H9 (cell line): ENCODE data around the gene ZNF718. TPM values are rescaled to one million over a fixed set of nuclear protein-coding genes. Genes with fewer than 3 reads are reported as not detected.

Experiments used
- DNase-seq: peaks from one replicate; pipeline ENCODE4 v3.0.0-alpha.2; 2017
- H2AFZ ChIP-seq: one replicate; pipeline ENCODE4 v1.6.1; 2013; ENCODE audit warnings: mild to moderate bottlenecking, low read length, control low read depth, moderate library complexity
- H2AK5ac ChIP-seq: 2 replicates; pipeline ENCODE4 v1.6.1; 2013; ENCODE audit warnings: low read length, control low read depth, mixed read lengths; ENCODE audit not compliant: insufficient read length
- H2BK120ac ChIP-seq: one replicate; pipeline ENCODE4 v1.6.1; 2013; ENCODE audit warnings: low read depth, mild to moderate bottlenecking, low read length, control low read depth, inconsistent platforms; ENCODE audit not compliant: poor library complexity, severe bottlenecking
- H2BK12ac ChIP-seq: 2 replicates; pipeline ENCODE4 v1.6.1; 2013; ENCODE audit warnings: low read length, control low read depth, mixed read lengths, low read depth; ENCODE audit not compliant: insufficient read length
- H2BK15ac ChIP-seq: 2 replicates; pipeline ENCODE4 v1.6.1; 2013; ENCODE audit warnings: low read depth, low read length, control low read depth
- H2BK20ac ChIP-seq: one replicate; pipeline ENCODE4 v1.6.1; 2013; ENCODE audit warnings: low read depth, mild to moderate bottlenecking, low read length, control low read depth, inconsistent platforms; ENCODE audit not compliant: poor library complexity, severe bottlenecking
- H2BK5ac ChIP-seq: 2 replicates; pipeline ENCODE4 v1.6.1; 2013; ENCODE audit warnings: low read length, control low read depth, mixed read lengths; ENCODE audit not compliant: insufficient read length
- H3K14ac ChIP-seq: 2 replicates; pipeline ENCODE4 v1.6.1; 2013; ENCODE audit warnings: low read length, control low read depth; ENCODE audit not compliant: insufficient read depth
- H3K18ac ChIP-seq: 2 replicates; pipeline ENCODE4 v1.6.1; 2013; ENCODE audit warnings: low read depth, mild to moderate bottlenecking, mixed read lengths, low read length, control low read depth; ENCODE audit not compliant: insufficient read length
- H3K23ac ChIP-seq: 2 replicates; pipeline ENCODE4 v1.6.1; 2013; ENCODE audit warnings: low read length, control low read depth, mixed read lengths, low read depth; ENCODE audit not compliant: insufficient read length
- H3K23me2 ChIP-seq: 2 replicates; pipeline ENCODE4 v1.6.1; 2013; ENCODE audit warnings: low read depth, mild to moderate bottlenecking, mixed read lengths, low read length, control low read depth; ENCODE audit not compliant: insufficient read length, poor library complexity, severe bottlenecking
- H3K27ac ChIP-seq: 2 replicates; pipeline ENCODE4 v1.5.1; 2013; ENCODE audit warnings: low read length, control low read depth, mixed read lengths, low read depth; ENCODE audit not compliant: insufficient read length
- H3K27me3 ChIP-seq: 2 replicates; pipeline ENCODE4 v1.6.1; 2013; ENCODE audit warnings: low read length, control low read depth, inconsistent platforms; ENCODE audit not compliant: insufficient read depth
- H3K4ac ChIP-seq: 2 replicates; pipeline ENCODE4 v1.6.1; 2013; ENCODE audit warnings: low read depth, mild to moderate bottlenecking, control low read depth, inconsistent platforms, low read length, moderate library complexity
- H3K4me1 ChIP-seq: 2 replicates; pipeline ENCODE4 v1.6.1; 2013; ENCODE audit warnings: low read length, control low read depth, inconsistent platforms; ENCODE audit not compliant: insufficient read depth
- H3K4me2 ChIP-seq: 2 replicates; pipeline ENCODE4 v1.6.1; 2013; ENCODE audit warnings: low read length, control low read depth, mixed read lengths; ENCODE audit not compliant: insufficient read length, insufficient read depth
- H3K56ac ChIP-seq: 2 replicates; pipeline ENCODE4 v1.6.1; 2013; ENCODE audit warnings: low read depth, mild to moderate bottlenecking, mixed read lengths, low read length, control low read depth; ENCODE audit not compliant: insufficient read length
- H3K79me1 ChIP-seq: 2 replicates; pipeline ENCODE4 v1.6.1; 2013; ENCODE audit warnings: low read depth, mild to moderate bottlenecking, moderate library complexity, low read length, control low read depth, inconsistent platforms; ENCODE audit not compliant: insufficient read depth, poor library complexity, severe bottlenecking
- H3K79me2 ChIP-seq: 2 replicates; pipeline ENCODE4 v1.6.1; 2013; ENCODE audit warnings: low read length, control low read depth, inconsistent platforms; ENCODE audit not compliant: insufficient read depth
- H3K9ac ChIP-seq: 2 replicates; pipeline ENCODE4 v1.6.1; 2013; ENCODE audit warnings: low read length, control low read depth, mixed read lengths; ENCODE audit not compliant: insufficient read length; ENCODE audit errors: extremely low read depth
- H3K9me3 ChIP-seq: one replicate; pipeline ENCODE4 v1.6.1; 2013; ENCODE audit warnings: low read depth, low read length, inconsistent platforms; ENCODE audit not compliant: control insufficient read depth
- H3T11ph ChIP-seq: one replicate; pipeline ENCODE4 v1.6.1; 2013; ENCODE audit warnings: mild to moderate bottlenecking, low read length, control low read depth, inconsistent platforms
- H4K20me1 ChIP-seq: one replicate; pipeline ENCODE4 v1.6.1; 2013; ENCODE audit not compliant: control insufficient read depth, insufficient read length, insufficient read depth
- H4K5ac ChIP-seq: 2 replicates; pipeline ENCODE4 v1.6.1; 2013; ENCODE audit warnings: low read depth, mild to moderate bottlenecking, mixed read lengths, low read length, control low read depth; ENCODE audit not compliant: insufficient read length
- H4K8ac ChIP-seq: replicated peaks from 2 replicates; pipeline ENCODE4 v1.6.1; 2013; ENCODE audit warnings: low read length, control low read depth, mixed read lengths, low read depth; ENCODE audit not compliant: insufficient read length
- H4K91ac ChIP-seq: 2 replicates; pipeline ENCODE4 v1.6.1; 2013; ENCODE audit warnings: low read depth, mild to moderate bottlenecking, moderate library complexity, mixed read lengths, low read length, control low read depth; ENCODE audit not compliant: insufficient read length
- H3K27ac Mint-ChIP-seq, 3 experiments: 2 replicates in 2 of 3; 3 replicates in 1 of 3; pipeline ENCODE4 v1.8.0; 2020 to 2021; ENCODE audit warnings: mixed read lengths in 3 of 3, mild to moderate bottlenecking in 1 of 3, moderate library complexity in 1 of 3
- H3K27me3 Mint-ChIP-seq: 2 replicates; pipeline ENCODE4 v1.8.0; 2021; ENCODE audit warnings: low read depth, mild to moderate bottlenecking, moderate library complexity, mixed read lengths
- H3K36me3 Mint-ChIP-seq, 3 experiments: 2 replicates in 2 of 3; 3 replicates in 1 of 3; pipeline ENCODE4 v1.8.0; 2020 to 2021; ENCODE audit warnings: low read depth in 3 of 3, mixed read lengths in 3 of 3; ENCODE audit not compliant: insufficient read depth in 1 of 3
- H3K4me1 Mint-ChIP-seq, 2 experiments: 2 replicates each; pipeline ENCODE4 v1.8.0; 2020; ENCODE audit warnings: mixed read lengths in 2 of 2
- H3K4me3 Mint-ChIP-seq, 2 experiments: 2 replicates in 1 of 2; 3 replicates in 1 of 2; pipeline ENCODE4 v1.8.0; 2020 to 2021; ENCODE audit warnings: mild to moderate bottlenecking in 2 of 2, mixed read lengths in 2 of 2, moderate library complexity in 1 of 2
- H3K9me3 Mint-ChIP-seq, 2 experiments: 2 replicates in 1 of 2; 3 replicates in 1 of 2; pipeline ENCODE4 v1.8.0; 2020; ENCODE audit warnings: mild to moderate bottlenecking in 2 of 2, mixed read lengths in 2 of 2, moderate library complexity in 1 of 2
- WGBS: extraction: QIAGEN DNeasy Blood & Tissue Kit; methylation state at CpG from one replicate; pipeline ENCODE4 v1.1.7; 2013; ENCODE audit warnings: missing lambda C conversion rate, low lambda C conversion rate, mixed read lengths; ENCODE audit not compliant: insufficient read length; ENCODE audit errors: extremely low coverage; 5-methylcytosine and 5-hydroxymethylcytosine counted together
- total RNA-seq: library from RNA; stranded (reverse); gene quantifications from 2 replicates; pipeline ENCODE4 v1.2.1, GENCODE V29; 2021
- TF ChIP-seq, protein P1 (sequence below): fragments of 200-600 bp; sonication (generic); conservative IDR thresholded peaks from 3 replicates; pipeline ENCODE4 v1.8.0; 2021; ENCODE audit warnings: antibody characterized with exemption, mild to moderate bottlenecking

Gene ZNF718
- total RNA-seq, 1 experiment from 2014 or later = 12.5 TPM

DNA sequence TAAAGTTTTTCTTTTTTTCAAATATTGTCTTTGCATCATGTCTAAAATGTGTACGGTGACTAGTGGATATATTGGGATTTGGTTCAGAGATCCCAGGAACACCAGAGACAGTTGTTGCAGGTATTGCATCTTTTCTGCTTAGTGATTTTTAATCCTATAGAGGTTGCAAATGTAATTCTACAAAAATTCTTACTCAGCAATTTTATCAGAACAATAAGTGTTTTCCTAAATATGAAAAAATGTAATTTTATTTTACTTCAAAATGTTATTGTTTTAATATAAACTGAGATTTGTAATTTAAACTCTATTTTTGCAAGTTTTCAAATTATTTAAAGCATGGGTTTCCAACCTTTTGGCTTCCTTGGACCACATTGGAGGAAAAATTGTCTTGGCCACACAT lies 8.2 kb downstream of the ZNF718 start:
- Histone ChIP-seq H4K91ac (no peak overlapping the region), H3T11ph (no peak overlapping the region), H3K18ac (no peak overlapping the region), H3K14ac (no peak overlapping the region), H2AFZ (no peak overlapping the region), H4K5ac (no peak overlapping the region), H3K23me2 (no peaks in the 10 kb centered on the region), H3K27ac (no peak overlapping the region), H3K4ac (no peak overlapping the region), H3K56ac (no peak overlapping the region), H2BK5ac (no peak overlapping the region), H3K9me3 (no peaks in the 10 kb centered on the region), H2BK20ac (no peak overlapping the region), H2AK5ac (no peak overlapping the region), H3K27me3 (no peaks in the 10 kb centered on the region), H3K23ac (no peak overlapping the region), H3K4me2 (no peak overlapping the region), H3K4me1 (no peaks in the 10 kb centered on the region), H4K20me1 (no peaks in the 10 kb centered on the region), H4K8ac (no peak overlapping the region), H2BK12ac (no peak overlapping the region), H3K9ac (no peak overlapping the region), H3K79me1 (peaks cover 6% of the 10 kb centered on the region), H3K79me2 (peaks cover 15% of the 10 kb centered on the region), H2BK15ac (no peak overlapping the region), H2BK120ac (no peak overlapping the region)
- H3K27me3 Mint-ChIP-seq = no peaks in the 10 kb centered on the region
- no peak for DNase-seq
- H3K4me3 Mint-ChIP-seq = no peak overlapping the region
- peaks cover 6 to 35% of the 10 kb centered on the region in 2 experiments; a peak in 4 of 5 replicates for H3K9me3 Mint-ChIP-seq
- TF ChIP-seq, protein P1, sequence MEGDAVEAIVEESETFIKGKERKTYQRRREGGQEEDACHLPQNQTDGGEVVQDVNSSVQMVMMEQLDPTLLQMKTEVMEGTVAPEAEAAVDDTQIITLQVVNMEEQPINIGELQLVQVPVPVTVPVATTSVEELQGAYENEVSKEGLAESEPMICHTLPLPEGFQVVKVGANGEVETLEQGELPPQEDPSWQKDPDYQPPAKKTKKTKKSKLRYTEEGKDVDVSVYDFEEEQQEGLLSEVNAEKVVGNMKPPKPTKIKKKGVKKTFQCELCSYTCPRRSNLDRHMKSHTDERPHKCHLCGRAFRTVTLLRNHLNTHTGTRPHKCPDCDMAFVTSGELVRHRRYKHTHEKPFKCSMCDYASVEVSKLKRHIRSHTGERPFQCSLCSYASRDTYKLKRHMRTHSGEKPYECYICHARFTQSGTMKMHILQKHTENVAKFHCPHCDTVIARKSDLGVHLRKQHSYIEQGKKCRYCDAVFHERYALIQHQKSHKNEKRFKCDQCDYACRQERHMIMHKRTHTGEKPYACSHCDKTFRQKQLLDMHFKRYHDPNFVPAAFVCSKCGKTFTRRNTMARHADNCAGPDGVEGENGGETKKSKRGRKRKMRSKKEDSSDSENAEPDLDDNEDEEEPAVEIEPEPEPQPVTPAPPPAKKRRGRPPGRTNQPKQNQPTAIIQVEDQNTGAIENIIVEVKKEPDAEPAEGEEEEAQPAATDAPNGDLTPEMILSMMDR = no peak
- peaks cover 36 to 44% (median 38%) of the 10 kb centered on the region in 3 experiments for H3K36me3 Mint-ChIP-seq
- peaks cover 0 to 9% of the 10 kb centered on the region in 2 experiments; a peak in 2 of 4 replicates for H3K4me1 Mint-ChIP-seq
- no CpG with 5 or more reads among the region's 1 CpG for WGBS
- no peak overlapping the region for H3K27ac Mint-ChIP-seq
